ENCODE results near the gene PLPPR2.
A peak's percentile ranks its signal among the peaks of the same experiment; 100 is the strongest.

The PLPPR2 gene

DNA sequence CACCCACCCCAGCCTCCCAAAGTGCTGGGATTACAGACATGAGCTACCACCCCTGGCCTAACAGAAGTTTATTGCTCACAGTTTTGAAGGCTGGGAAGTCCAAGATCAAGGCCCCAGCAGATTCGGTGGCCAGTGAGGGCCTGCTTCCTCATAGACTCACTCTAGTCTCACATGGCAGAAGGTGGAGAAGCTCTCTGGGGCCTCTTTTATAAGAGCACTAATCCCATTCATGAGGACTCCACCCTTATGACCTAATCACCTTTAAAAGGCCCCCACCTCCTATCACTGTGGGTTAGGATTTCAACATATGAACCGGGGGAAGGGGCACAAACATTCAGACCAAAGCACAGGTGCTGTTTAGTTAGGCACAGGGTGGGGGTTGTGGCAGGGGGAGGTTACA lies 12.3 kb downstream of the PLPPR2 start:
- H3K79me2 ChIP-seq (ENCODE audit: control insufficient read depth, low read length): no peaks in the 10 kb centered on the region
- TF ChIP-seq, protein P1, sequence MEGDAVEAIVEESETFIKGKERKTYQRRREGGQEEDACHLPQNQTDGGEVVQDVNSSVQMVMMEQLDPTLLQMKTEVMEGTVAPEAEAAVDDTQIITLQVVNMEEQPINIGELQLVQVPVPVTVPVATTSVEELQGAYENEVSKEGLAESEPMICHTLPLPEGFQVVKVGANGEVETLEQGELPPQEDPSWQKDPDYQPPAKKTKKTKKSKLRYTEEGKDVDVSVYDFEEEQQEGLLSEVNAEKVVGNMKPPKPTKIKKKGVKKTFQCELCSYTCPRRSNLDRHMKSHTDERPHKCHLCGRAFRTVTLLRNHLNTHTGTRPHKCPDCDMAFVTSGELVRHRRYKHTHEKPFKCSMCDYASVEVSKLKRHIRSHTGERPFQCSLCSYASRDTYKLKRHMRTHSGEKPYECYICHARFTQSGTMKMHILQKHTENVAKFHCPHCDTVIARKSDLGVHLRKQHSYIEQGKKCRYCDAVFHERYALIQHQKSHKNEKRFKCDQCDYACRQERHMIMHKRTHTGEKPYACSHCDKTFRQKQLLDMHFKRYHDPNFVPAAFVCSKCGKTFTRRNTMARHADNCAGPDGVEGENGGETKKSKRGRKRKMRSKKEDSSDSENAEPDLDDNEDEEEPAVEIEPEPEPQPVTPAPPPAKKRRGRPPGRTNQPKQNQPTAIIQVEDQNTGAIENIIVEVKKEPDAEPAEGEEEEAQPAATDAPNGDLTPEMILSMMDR (IDR thresholded peaks at IDR 0.05; ENCODE audit: low read depth, low read length, poor library complexity, severe bottlenecking): no peak
- TF ChIP-seq EZH2phosphoT487 (IDR thresholded peaks at IDR 0.05; ENCODE audit: borderline replicate concordance, low read length): no peak
- no peaks in the 10 kb centered on the region for H3K27me3 ChIP-seq (ENCODE audit: control insufficient read depth, low read length)
- no peaks in the 10 kb centered on the region for H3K36me3 ChIP-seq (ENCODE audit: control insufficient read depth, low read length)
- no peak overlapping the region for H3K4me3 ChIP-seq (ENCODE audit: low read length)
- H3K27ac ChIP-seq (ENCODE audit: low read depth, low read length): no peak overlapping the region
- no peaks in the 10 kb centered on the region for H3F3A ChIP-seq (ENCODE audit: control insufficient read depth, insufficient read depth)
- no peaks in the 10 kb centered on the region for H4K20me1 ChIP-seq (ENCODE audit: control insufficient read depth, insufficient read depth, low read depth, low read length)
- H3K9me2 ChIP-seq (replicated peaks; ENCODE audit: control insufficient read depth, low read length): no peaks in the 10 kb centered on the region
- H3K4me1 ChIP-seq (ENCODE audit: control insufficient read depth, low read length): no peaks in the 10 kb centered on the region
- H3K9me3 ChIP-seq (ENCODE audit: control insufficient read depth, insufficient read depth, low read length): no peaks in the 10 kb centered on the region
- no peak overlapping the region for H3K4me2 ChIP-seq (ENCODE audit: low read length)

DNA sequence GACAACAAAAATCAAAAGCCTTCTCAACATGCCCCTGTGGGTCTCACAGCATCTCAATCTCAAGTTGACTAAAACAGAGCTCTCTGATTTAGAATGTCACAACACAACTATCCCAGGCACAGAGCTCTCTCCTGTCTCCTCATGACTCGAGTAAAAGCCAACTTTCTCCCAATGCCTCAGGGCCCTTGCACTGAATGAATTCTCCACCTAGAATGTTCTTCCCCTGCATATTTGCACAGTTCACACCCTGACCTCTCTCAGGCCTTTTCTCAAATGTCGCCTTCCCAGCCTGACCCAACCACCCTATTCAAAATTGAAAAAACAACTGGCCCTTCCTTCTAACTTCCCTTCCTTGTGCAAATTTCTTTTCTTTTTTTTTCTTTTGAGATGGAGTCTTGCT lies 15.5 kb downstream of the PLPPR2 start:
- no peak overlapping the region for H3K27ac ChIP-seq (ENCODE audit: low read depth, low read length)

DNA sequence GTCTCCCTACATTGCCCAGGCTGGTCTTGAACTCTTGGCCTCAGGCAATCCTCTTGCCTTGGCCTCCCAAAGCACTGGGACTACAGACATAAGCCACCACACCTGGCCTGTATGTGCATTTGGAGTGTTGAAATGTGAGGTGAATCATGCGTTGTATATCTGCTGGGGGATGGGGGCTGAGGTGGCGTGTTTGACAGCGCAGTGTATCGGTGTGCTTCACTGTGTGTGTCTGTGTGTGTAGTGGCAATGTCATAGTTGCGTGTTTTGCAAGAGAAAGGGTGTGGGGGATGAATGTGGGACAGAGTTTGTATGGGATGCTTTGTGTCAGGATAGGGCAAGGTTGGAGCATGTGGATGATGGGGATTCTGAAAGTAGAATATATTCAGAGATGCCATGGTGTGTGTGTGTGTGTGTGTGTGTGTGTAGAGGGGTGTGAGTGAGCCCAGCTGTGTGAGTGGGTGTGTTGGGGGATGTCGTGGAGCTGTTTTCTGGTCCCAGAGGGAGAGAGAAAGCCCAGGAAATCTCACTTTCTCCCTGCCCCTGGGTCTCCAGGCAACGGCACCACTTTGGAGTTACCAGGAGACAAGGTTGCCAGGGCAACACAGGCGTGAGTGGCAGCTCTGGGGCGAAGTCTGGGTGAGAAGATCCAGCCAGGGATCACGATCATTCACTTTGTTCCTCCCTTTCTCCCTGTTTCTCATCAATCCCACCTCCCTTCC lies 18.1 kb downstream of the PLPPR2 start:
- peaks cover 36% of the 10 kb centered on the region for H3K79me2 ChIP-seq (ENCODE audit: control insufficient read depth, low read length)
- peaks cover 23% of the 10 kb centered on the region for H3K36me3 ChIP-seq (ENCODE audit: control insufficient read depth, low read length)
- H4K20me1 ChIP-seq (ENCODE audit: control insufficient read depth, insufficient read depth, low read depth, low read length): no peaks in the 10 kb centered on the region
- H3K4me1 ChIP-seq (ENCODE audit: control insufficient read depth, low read length): peaks cover 36% of the 10 kb centered on the region
- H3K27ac ChIP-seq (ENCODE audit: low read depth, low read length): no peak overlapping the region
- TF ChIP-seq, protein P1 (IDR thresholded peaks at IDR 0.05; ENCODE audit: low read depth, low read length, poor library complexity, severe bottlenecking): no peak
- peak overlapping the region; percentile 94 for H3K4me3 ChIP-seq (ENCODE audit: low read length)
- no peaks in the 10 kb centered on the region for H3K9me3 ChIP-seq (ENCODE audit: control insufficient read depth, insufficient read depth, low read length)
- H3K27me3 ChIP-seq (ENCODE audit: control insufficient read depth, low read length): no peaks in the 10 kb centered on the region
- peak overlapping the region; percentile 85 for H3K4me2 ChIP-seq (ENCODE audit: low read length)
- no peaks in the 10 kb centered on the region for H3K9me2 ChIP-seq (replicated peaks; ENCODE audit: control insufficient read depth, low read length)
- peaks cover 10% of the 10 kb centered on the region for H3F3A ChIP-seq (ENCODE audit: control insufficient read depth, insufficient read depth)

More for the DNA sequence above, 15.5 kb downstream of the PLPPR2 start:
- Histone ChIP-seq H3K36me3 (ENCODE audit: control insufficient read depth, low read length) (peaks cover 3% of the 10 kb centered on the region), H3K27me3 (ENCODE audit: control insufficient read depth, low read length) (no peaks in the 10 kb centered on the region), H3F3A (ENCODE audit: control insufficient read depth, insufficient read depth) (no peaks in the 10 kb centered on the region), H3K4me3 (ENCODE audit: low read length) (no peak overlapping the region), H3K79me2 (ENCODE audit: control insufficient read depth, low read length) (peaks cover 12% of the 10 kb centered on the region), H3K4me1 (ENCODE audit: control insufficient read depth, low read length) (peaks cover 10% of the 10 kb centered on the region), H4K20me1 (ENCODE audit: control insufficient read depth, insufficient read depth, low read depth, low read length) (no peaks in the 10 kb centered on the region), H3K4me2 (ENCODE audit: low read length) (no peak overlapping the region), H3K9me3 (ENCODE audit: control insufficient read depth, insufficient read depth, low read length) (no peaks in the 10 kb centered on the region), H3K9me2 (replicated peaks; ENCODE audit: control insufficient read depth, low read length) (no peaks in the 10 kb centered on the region)
- TF ChIP-seq, protein P1 (IDR thresholded peaks at IDR 0.05; ENCODE audit: low read depth, low read length, poor library complexity, severe bottlenecking): no peak
- no peak for TF ChIP-seq EZH2phosphoT487 (IDR thresholded peaks at IDR 0.05; ENCODE audit: borderline replicate concordance, low read length)

Measured in DOHH2 (cell line).